Activated naive CD4-positive, alpha-beta T cell treated with Interleukin-2 at 50 U/mL for 16 hours (primary cell): ENCODE results near the gene PNP.
"Not testable (repeated sequence)": the region's sequence is repeated elsewhere in the genome, so short reads cannot be mapped to it uniquely, and the experiment has no call there.

Experiments
- DNase-seq: peaks from one replicate; pipeline ENCODE4 v3.0.0-alpha.2; 2020

PNP gene

GRCh38 chr14:20493634-20494033 is 24.4 kb downstream of the PNP start:
- no peak for DNase-seq

- no peak for DNase-seq
These were observed 25.9 kb downstream of the PNP start for GRCh38 chr14:20494935-20495766.

GRCh38 chr14:20498622-20499021 is 29.4 kb downstream of the PNP start:
- no peak for DNase-seq

GRCh38 chr14:20499108-20499507 is 29.9 kb downstream of the PNP start:
- no peak for DNase-seq

GRCh38 chr14:20499881-20500280 is 30.7 kb downstream of the PNP start:
- DNase-seq, result no peak

- no peak for DNase-seq
These were observed 32.1 kb downstream of the PNP start for GRCh38 chr14:20501346-20501745.

- no peak for DNase-seq
These were observed 34.7 kb downstream of the PNP start for GRCh38 chr14:20503898-20504297.

GRCh38 chr14:20506276-20506675 is 37.1 kb downstream of the PNP start:
- DNase-seq, result not testable (repeated sequence)

- not testable (repeated sequence) for DNase-seq
These were observed 37.5 kb downstream of the PNP start for GRCh38 chr14:20506752-20507151.

GRCh38 chr14:20507537-20507936 is 38.3 kb downstream of the PNP start:
- DNase-seq, result not testable (repeated sequence)

GRCh38 chr14:20508367-20508766 is 39.2 kb downstream of the PNP start:
- no peak for DNase-seq

- no peak for DNase-seq
These were observed 43.1 kb downstream of the PNP start for GRCh38 chr14:20512177-20512905.

GRCh38 chr14:20515846-20516245 is 46.6 kb downstream of the PNP start:
- no peak for DNase-seq

GRCh38 chr14:20516921-20517320 is 47.7 kb downstream of the PNP start:
- no peak for DNase-seq

- DNase-seq, result no peak
These were observed 53.1 kb downstream of the PNP start for GRCh38 chr14:20522332-20522731.

- no peak for DNase-seq
These were observed 54.8 kb downstream of the PNP start for GRCh38 chr14:20524027-20524426.
